HG03469 (cell line): ENCODE measurements around the gene ANKRD35.
A peak's percentile ranks its signal among the peaks of the same experiment; 100 is the strongest.
"Not testable (repeated sequence)": the region's sequence is repeated elsewhere in the genome, so short reads cannot be mapped to it uniquely, and the experiment has no call there.

Experiments used
- ATAC-seq: cut with Tn5 transposase; IDR thresholded peaks from one replicate; pipeline ENCODE4 v1.9.1; 2021; ENCODE audit warnings: mild to moderate bottlenecking, moderate library complexity, moderate number of reproducible peaks; ENCODE audit not compliant: unreplicated experiment

ANKRD35 gene, protein sequence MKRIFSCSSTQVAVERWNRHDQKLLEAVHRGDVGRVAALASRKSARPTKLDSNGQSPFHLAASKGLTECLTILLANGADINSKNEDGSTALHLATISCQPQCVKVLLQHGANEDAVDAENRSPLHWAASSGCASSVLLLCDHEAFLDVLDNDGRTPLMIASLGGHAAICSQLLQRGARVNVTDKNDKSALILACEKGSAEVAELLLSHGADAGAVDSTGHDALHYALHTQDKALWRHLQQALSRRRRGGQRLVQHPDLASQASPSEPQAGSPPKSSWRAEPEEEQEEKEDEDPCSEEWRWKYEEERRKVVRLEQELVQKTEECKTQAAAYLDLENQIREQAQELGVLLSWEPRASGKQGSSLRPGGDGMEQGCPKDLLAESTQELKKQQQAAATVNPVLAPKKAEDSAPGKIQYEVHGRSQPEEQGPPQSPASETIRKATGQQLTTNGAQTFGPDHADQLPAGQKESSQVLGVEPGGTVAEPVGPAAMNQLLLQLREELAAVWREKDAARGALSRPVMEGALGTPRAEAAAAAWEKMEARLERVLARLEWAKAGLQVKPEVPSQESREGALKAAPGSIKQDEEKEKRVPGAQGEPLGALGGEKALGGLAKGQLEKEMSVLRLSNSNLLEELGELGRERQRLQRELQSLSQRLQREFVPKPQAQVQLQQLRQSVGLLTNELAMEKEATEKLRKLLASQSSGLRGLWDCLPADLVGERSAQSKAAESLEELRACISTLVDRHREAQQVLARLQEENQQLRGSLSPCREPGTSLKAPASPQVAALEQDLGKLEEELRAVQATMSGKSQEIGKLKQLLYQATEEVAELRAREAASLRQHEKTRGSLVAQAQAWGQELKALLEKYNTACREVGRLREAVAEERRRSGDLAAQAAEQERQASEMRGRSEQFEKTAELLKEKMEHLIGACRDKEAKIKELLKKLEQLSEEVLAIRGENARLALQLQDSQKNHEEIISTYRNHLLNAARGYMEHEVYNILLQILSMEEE

GRCh38 chr1:145885738-145886287 is at the start of gene ANKRD35:
ANKRD35 (minus strand) TSS chr1:145885866; CDS start chr1:145885758, 108 bp downstream.
- ATAC-seq, result peak; percentile 88

DNA sequence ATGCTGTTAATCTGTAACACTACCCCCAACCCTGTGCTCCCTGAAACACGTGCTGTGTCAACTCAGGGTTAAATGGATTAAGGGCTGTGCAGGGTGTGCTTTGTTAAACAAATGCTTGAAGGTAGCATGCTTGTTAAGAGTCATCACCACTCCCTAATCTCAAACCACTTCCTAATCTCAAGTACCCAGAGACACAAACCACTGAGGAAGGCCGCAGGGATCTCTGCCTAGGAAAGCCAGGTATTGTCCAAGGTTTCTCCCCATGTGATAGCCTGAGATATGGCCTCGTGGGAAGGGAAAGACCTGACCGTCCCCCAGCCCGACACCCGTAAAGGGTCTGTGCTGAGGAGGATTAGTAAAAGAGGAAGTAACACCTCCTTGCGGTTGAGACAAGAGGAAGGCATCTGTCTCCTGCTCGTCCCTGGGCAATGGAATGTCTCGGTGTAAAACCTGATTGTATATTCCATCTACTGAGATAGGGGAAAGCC is 46.9 kb upstream of the ANKRD35 start:
- ATAC-seq, result not testable (repeated sequence)

- no peak for ATAC-seq
Measured at GRCh38 chr1:145927916-145928643, 42.4 kb upstream of the ANKRD35 start.

DNA sequence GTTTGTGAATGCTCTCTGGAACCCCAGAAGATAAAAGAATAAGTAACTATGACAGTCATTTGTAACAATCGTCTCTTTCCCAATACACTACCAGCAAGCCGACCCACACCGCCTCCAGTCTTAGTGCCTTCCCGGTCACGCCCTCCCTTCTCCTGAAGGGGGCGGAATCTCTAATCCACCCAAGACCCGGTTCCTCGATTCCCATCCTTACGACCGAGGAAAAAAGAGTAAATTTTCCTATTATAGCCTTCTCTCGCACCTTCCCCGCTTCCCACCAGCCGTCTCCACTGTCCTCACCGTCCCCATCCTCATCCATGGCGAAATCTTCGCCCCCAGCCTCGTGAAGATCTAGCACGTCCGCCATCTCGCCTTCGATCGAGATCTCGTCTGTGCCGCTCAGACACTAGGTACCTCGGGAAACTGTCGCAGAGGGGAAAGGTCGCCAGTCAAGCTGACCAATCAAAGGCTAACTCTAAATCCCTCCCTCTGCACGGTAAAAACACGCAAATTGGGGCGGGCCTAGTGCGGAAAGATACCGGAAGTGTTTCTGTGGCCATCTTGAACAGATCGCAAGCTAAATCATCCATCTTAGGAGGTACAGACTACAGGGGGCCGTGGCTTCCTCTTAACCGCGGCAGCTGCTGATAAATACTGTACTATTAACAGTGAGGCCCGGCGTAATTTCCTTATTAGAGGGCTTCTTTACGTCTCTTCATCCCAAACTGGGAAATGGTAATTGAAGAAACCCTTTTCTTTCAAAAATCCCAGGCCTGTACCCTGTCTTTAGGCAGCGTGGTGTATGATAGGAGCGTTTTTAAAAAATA is 41.6 kb upstream of the ANKRD35 start, which contains the start of gene RBM8A:
Gene RBM8A, minus strand, starts transcription at position 422 of the 824 bp plus-strand sequence. Its CDS starts 58 bp downstream, at position 364.
- ATAC-seq, result peak; percentile 85

GRCh38 chr1:145926686-145927062 is 41.0 kb upstream of the ANKRD35 start:
- no peak for ATAC-seq

DNA sequence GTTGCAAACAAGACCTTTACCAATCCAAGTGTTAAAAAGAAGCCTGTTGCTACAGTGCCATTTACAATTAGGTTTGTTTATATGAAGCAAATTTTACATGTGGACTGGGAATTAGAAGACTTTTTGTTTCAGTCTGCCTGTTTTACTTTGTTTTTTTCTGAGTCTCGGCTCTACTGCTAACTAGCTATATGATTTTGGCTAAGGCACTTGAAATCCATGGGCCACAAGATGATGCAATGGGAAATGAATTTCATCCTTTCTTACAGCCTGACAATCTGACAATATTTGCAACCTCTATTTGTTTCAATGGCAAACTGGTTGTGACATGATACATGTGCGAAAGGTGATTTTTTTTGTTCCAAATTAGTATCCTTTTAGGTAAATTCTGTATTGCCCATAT is 36.6 kb upstream of the ANKRD35 start:
- ATAC-seq, result no peak

DNA sequence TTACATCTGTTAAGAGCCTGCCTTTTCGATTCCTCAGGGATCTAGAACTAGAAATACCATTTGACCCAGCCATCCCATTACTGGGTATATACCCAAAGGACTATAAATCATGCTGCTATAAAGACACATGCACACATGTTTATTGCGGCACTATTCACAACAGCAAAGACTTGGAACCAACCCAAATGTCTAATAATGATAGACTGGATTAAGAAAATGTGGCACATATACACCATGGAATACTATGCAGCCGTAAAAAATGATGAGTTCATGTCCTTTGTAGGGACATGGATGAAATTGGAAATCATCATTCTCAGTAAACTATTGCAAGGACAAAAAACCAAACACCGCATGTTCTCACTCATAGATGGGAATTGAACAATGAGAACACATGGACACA is 34.6 kb upstream of the ANKRD35 start:
- ATAC-seq, result not testable (repeated sequence)

DNA sequence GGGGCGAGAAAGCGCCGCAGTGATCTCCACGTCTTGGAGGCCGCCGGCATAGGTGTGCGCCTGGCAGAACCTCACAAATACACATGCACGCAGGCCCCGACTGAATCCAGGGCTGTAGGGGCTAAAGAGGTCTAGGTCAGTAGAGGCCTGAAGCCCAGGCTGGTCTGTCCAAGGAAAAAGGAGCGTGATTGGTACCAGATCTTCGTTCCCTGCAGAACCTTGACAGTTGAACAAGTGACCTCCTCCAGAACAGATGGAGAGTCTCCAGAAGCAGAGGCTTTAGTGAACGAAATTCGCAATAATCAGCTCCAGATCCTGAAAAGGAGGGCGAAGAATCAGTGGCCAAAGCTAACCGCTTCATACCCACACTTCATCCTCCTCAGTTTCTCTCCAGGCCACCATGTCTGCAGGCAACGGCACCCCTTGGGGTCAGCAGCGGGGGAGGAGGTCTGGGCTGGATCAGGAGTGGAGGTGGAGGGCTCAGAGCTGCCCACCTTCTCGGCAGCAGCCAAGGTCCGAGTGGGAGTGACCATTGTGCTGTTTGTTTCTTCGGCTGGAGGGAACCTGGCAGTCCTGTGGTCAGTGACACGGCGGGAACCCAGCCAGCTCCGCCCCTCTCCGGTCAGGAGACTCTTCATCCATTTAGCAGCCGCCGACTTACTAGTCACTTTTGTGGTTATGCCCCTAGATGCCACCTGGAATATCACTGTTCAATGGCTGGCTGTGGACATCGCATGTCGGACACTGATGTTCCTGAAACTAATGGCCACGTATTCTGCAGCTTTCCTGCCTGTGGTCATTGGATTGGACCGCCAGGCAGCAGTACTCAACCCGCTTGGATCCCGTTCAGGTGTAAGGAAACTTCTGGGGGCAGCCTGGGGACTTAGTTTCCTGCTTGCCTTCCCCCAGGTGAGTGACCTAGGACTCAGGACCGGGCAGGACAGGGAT is 33.6 kb upstream of the ANKRD35 start:
- ATAC-seq, result no peak

GRCh38 chr1:145918144-145918991 is 32.7 kb upstream of the ANKRD35 start, which contains the start of gene PEX11B:
PEX11B (minus strand) TSS chr1:145918717; CDS start chr1:145918688, 29 bp downstream.
- ATAC-seq, result peak; percentile 66

DNA sequence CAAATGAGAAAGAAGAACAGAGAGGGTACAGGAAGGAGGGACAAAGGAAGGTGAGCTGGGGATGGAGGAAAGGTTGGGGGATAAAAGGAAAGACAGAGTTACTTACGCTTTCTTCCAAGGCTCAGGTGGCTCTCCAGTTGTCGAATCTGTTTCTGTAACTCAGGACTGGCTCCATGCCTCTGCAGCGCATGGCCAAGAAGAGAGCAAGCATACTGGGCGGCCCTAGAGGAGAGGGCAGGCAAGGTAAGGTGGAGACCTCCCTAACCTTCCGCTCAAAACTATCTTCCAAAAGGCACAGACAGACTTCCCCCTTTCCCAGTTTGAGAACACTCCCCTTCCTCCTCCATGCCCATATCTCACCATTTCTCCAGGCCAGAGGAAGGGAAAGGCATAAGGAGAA is 31.9 kb upstream of the ANKRD35 start:
- no peak for ATAC-seq

GRCh38 chr1:145916745-145917144 is 31.1 kb upstream of the ANKRD35 start:
- ATAC-seq, result no peak

DNA sequence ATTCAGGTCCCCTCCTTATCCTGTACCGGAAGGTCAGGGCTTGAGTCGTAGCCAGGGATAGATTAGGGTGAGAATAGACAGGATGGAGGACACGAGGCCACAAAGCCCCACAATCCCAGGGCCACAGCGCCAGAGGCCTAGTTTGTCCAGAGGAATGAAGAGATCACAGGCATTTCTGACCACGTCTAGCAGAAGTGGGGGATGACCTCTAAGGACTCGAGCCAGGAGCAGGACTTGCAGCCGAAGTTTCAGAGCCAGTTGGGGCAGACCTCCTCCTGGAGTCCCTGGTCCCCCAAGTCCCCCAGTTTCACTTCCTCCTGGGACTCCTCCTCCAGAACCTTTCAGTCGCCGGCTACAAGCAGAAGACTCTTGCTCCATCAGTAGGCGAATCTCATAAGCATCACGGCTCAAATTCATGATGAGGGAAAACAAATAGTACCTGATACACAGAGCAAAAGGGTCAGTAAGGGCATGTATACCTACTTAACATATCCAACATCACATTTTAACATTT is 26.5 kb upstream of the ANKRD35 start:
- ATAC-seq, result no peak

GRCh38 chr1:145908653-145909052 is 23.0 kb upstream of the ANKRD35 start:
- no peak for ATAC-seq

- ATAC-seq, result no peak
Measured at GRCh38 chr1:145906954-145907753, 21.5 kb upstream of the ANKRD35 start.

DNA sequence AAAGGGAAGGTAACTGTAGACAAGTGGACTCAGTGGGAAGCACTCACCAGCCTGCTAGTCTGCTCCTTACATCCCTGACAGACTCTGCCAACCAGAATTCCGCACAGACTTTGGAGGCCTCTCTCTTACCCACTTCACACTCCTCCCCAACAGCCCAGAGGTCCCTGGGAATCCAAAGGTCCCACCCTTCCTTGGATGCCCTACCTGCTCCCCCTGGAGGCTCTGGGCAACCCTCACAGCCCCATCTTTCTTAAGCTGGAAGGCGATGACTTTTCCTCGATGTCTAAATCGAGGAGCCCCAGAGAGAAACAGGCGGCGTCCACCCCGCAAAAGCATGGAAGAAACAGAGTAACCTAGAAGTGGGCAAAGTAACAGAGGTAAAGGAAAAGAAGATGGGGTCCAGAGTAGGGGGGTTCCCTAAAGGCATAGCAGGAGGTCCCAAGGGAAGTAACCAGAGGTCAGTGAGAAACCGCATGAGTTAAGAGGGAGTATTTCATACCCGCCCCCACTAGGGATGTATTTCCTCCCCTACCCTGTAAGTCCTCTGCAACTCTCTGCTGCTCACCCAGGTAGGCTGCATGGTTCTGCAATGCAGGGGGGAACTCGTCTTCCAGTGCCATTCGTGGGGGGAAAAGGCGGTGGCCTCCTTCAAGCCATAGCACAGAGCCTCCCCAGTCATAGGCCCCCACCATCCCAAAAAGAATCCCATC is 15.8 kb upstream of the ANKRD35 start:
- no peak for ATAC-seq

DNA sequence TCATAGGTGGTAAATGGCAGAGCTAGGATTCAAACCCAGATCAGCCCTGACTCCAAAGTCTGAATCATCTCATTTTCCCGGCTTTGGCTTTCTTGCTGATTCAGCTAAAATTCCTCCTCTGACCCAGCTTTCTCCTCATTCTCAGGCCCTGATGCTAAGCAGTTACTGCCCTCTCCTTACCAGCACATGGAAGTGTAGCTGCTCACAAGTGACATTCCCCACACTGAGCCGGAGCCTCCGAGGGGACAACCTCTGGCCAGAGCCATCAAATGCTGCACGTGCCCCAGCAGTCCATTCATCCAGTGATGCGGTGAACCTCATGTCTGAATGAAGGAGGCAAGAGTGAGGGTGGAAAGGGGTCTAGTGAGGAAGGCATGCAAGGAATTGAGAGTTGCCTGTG is 13.1 kb upstream of the ANKRD35 start:
- ATAC-seq, result no peak
